HuH-7 (cell line): ENCODE measurements around the gene TGIF2.
"Not testable (repeated sequence)": the region's sequence is repeated elsewhere in the genome, so short reads cannot be mapped to it uniquely, and the experiment has no call there.

Source experiments
- DNase-seq: peaks from one replicate; pipeline ENCODE4 v3.0.0; 2011; ENCODE audit warnings: low spot score

TGIF2 gene

DNA sequence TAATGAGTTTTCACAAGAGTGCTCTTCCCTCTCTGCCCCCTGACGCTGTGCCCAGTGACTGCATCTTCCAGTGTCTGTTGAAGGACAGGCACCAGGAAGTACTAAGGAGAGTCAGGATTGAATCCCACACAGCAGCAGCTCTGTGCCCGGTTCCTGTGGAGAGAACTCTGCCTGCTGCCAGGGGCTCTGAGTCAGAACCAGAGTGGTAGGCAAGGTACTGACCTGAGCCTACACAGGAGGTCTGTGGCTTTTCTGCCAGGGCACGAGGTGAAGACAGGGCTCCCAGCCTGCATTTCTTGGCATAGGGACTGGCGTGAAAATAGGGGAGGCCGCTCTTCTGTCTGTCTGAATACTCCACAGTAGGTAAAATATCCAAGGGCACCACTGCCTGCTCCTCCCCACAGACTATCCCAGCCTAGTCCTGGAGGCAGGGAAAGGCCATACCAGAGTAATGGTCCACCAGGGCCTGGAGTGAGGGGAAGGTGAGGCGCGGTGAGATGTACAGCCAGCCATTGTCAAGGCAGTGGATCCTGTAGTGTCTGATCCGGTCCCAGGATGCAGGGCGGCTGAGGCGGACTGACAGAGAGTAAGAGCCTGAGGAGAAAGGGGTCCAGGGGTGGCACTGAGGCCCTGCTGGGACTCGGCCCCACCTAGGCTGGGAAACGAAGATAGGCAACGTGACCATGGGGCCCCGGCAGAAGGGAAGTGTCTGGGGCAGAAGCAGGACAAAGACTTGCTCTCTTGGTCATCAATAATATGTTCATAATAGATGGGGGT is 41.6 kb downstream of the TGIF2 start:
- no peak for DNase-seq

DNA sequence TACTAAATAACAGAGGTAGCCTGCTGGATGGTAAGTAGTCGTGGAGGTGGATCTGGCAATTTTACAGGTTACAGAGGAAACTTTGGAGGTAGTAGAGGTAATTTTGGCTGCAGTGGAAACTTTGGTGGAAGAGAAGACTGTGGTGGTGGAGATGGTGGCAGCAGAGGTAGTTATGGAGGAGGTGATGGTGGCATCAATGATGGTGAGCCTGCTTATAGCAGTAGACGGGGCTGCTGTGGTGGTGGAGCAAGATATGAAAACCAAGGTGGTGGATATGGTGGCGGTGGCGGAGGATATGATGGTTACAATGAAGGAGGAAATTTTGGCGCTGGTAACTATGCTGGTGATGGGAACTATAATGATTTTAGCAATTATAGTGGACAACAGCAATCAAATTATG is 47.5 kb downstream of the TGIF2 start:
- no peak for DNase-seq

DNA sequence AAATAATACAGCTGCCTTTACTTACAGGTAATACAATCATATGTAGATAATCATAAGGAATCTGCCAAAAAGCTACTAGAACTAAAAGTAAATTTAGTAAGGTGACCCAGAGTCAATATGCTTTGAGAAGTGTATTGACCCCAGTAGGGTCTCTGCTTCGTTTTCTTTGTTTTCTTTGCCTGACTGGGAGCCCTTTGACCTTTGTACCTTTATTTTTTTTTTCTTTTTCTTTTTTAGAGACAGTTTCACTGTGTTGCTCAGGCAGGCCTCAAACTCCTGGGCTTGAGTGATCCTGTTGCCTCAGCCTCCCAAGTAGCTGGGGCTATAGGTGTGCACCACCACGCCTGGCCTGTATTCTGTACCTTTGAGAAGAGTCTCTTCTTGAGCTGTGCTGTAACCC is 50.0 kb downstream of the TGIF2 start:
- DNase-seq, result no peak

DNA sequence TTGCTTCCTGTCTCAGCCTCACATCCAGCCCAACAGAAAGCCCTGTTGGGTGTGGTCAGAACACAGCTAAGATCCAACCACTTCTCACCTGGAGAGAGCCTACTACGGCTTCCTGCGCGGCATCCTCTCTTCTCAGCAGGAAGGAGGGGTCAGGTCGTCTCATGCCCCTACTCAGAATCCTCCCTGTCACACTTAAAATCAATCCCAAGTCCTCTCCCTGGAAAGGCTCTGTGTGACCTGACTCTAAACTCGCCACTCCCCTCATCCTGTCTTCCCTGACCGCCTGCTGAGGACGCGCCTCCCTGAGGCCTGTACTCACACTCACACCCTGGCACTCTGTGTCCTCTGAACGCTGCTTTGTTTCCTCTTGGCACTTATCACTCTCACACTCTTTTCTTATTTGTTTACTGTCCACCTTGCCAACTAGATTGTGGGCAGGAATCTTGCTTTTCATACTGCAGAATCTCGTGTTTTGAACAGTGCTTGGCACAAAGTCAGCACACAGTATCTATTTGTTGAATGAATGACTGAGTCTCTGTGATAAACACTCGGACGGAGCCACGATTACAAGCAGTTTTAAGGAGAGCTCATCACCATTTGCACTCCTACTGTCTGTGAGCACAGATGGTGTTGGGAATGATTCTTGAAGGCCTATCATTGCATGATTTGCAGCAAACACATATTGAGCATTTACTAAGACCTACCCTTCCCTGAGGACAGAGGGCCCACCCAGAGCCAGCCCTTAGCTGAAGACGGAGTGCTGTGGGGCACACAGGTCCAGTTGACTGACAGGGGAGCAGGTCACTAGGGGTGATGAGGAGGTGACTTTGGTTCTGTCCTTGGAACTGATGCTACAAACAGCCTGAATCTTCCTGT is 50.9 kb downstream of the TGIF2 start:
- no peak for DNase-seq

DNA sequence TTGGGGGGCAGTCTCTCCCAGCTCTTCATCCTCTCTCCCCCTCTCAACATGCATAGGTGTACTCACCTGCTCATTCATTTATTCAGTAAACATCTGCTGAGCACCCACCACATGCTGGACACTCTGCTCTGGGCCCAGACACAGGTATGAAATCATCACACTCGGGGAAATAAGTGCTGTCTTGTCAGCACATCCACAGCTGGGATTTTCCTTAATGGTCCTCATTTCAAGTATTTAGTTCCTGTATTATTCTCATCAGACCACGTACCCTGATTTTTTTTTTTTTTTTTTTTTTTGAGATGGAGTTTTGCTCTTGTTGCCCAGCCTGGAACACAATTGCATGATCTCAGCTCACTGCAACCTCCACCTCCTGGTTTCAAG is 51.5 kb downstream of the TGIF2 start:
- DNase-seq, result no peak

DNA sequence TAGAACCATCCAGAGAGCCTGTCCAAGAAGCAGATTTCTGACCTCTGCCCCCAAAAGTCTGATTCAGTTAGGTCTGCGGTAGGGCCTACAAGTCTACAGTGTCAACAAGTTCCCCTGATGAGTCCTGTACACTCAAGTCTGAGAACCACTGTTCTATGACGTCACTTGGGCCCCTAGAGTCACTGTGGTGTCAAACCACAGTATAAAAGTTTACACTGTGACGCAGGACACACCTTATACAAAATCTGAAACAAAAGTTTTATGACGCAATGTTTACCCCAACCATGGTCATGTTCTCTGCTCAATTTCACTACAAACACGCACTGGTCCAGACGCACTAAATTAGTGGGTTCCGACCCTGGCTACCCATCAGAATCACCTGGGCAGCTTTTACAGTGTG is 54.7 kb downstream of the TGIF2 start:
- no peak for DNase-seq

DNA sequence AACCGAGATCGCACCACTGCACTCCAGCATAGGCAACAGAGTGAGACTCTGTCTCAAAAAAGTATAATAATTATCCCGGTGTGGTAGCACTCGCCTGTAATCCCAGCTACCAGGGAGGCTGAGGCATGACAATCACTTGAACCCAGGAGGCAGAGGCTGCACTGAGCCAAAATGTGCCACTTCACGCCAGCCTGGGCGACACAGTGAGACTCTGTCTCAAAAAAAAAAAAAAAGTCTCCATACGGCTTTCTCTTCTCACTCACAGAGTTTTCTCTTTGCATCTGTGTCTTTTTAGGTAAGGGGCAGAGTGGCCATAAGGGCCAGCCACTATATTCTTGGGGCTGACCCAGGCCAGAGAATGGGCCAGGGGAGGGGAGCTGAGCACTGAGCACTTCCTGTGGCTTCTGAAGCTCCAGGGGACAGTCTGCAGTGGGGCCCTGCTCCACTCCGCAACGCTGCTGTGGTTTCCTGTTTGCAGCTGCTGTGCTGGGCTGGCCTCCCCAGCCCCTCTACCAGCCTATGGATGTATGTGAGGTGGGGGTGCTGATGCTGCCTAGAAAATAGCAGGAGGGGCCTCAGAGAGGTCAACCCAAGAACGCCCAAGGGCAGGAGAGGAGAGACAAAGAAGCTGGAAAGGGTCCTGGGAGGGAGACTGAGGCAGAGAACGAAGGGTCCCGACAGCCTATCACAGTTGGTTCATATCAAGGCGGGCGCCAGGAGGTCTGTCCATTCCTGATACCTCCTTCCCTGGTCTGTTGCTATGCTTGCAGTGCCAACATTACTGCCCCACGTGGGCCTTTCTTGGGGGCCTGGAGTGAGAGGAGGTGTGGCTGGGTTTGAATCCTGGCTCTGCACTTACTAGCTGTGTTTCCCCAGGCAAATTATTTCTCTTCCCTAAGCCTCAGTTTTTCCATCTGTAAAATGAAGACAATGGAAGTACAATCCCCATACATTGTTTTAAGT is 56.6 kb downstream of the TGIF2 start:
- DNase-seq, result no peak

DNA sequence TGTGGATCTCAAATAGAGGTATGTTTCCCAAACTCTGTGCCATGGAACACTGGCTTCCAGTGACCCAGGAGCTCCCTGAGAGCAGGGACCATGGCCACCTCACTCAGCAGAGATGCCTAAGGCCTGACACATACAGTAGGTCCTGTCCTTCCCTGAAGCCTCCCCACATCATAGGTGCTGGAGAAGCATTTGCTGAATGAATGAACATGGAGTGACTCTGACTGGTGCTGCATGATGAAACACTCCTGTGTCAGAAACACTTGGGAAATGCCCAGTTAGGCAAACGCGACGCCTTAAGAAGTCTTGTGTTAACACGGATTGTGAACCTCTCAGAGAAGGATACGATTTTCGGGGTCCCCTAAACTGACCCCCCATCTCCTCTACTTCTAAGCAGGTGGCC is 58.2 kb downstream of the TGIF2 start:
- DNase-seq, result no peak

DNA sequence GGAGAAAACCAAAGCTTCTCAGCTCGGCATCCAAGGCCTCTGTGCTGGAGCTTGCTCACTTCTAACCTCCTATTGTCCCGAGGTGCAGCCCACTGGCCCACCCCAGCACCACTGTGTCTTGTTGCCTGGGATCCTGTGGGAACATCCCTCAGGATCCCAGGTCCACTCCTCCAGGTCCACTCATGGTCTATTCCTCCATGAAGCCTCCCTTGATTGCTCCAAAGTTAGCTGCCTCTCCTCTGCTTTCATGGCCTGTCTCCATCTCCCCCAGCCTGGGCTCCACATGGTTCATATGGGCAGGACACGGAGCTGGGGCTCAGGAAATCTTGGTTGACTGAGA is 58.7 kb downstream of the TGIF2 start:
- DNase-seq, result no peak

DNA sequence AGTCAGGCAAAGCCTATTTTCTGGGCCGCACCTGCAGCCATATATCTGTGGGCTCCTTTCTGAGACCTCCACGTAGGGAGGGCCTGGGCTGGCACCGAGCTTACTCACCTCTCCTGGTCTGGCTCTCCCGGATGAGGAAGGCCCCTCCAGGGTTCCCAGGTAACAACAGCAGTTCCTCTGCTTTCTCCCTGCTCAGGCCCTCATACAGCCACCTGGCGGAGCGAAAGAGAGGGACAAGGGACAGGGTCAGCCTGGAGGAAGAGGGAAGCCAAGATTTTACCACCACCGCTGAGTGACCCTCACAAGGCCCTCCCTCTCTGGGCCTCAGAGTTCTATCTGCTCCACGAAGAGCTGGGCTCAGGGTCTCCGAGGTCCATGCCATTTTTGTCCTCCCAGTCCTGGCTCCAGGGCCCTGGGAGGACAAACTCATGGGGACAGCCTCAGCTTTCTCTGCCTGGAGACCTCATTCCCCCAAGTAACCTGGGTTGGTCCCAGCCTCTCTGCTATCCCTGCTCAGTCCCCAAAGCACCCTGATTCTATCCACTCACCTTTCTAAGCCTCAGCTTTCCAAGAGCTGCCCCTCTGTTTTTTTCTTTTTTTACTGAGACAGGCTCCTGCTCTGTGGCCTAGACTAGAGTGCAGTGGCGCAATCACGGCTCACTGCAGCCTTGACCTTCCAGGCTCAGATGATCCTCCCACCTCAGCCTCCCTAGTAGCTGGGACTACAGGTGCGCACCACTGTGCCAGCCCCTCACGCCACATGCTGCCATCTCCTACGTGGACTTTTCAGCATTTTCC is 59.3 kb downstream of the TGIF2 start:
- no peak for DNase-seq

DNA sequence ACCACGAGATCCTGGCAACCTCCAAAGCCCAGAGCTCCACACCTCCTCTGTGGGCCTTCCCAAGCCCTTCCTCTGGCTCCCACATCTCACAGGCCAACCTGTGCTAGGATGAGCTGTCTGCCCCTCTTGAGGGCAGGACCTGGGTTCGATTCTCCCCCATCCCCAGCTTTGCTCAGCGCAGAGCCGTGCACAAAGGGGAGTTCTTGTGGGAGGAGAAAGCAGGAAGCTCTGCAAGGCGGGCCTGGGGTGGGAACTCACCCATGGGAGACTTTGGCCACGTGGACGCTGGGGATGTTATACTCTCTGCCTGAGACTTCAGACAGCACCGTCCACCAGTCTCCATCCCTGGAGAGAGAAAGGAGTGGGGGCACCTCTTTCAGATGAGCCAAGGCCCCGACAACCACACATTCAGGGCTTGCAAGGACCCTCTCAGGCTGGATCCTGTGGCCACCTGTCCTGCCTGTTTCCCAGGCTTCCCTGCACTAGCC is 59.9 kb downstream of the TGIF2 start:
- no peak for DNase-seq

DNA sequence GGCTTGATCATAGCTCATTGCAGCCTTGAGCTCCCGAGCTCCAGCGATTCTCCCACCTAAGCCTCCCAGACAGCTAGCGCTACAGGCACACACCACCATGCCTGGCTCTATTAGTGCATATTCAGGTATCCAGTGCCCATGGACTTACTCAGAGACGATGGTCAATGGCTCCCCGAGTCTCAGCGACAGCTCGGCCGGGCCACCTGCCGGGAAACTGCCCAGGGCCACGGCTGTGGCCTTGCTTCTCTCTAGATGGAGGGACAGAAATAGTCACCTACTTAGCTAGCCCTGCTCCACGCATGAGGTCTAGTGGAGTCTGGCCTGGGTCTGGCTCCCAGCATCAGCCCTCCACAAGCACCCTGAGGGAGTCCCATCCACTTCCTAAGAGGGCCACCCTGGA is 60.9 kb downstream of the TGIF2 start:
- no peak for DNase-seq

DNA sequence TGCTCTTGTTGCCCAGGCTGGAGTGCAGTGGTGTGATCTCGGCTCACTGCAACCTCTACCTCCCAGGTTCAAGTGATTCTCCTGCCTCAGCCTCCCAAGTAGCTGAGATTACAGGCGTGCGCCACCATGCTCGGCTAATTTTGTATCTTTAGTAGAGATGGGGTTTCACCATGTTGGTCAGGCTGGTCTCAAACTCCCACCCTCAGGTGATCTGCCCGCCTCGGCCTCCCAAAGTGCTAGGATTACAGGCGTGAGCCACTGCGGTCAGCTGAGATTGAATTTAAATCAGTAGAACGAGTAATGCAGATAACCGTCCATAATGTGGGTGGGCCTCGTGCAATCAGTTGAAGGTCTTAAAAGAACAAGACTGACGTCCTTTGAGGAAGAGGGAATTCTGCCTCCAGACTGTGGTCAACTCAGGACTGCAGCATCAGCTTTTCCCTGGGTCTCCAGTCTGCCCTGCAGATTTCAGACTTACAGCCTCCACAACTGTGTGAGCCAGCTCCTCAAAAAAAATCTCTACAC is 65.5 kb downstream of the TGIF2 start:
- not testable (repeated sequence) for DNase-seq

DNA sequence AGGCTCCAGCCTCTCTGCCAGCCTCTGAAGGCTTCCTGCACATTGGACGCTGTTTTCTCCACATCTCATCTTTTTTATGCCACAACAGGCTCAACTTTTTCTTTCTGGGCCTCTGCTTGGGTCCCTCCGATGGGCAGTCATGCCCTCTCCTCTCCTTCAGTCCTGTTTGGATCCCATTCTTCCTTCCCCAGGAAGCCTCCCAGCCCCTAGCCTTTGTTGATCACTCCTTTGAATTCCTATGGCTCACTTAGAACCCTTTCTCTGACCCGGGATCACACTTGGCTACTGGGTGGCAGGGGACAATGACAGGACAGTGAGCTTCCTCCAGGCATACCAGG is 68.1 kb downstream of the TGIF2 start:
- no peak for DNase-seq

DNA sequence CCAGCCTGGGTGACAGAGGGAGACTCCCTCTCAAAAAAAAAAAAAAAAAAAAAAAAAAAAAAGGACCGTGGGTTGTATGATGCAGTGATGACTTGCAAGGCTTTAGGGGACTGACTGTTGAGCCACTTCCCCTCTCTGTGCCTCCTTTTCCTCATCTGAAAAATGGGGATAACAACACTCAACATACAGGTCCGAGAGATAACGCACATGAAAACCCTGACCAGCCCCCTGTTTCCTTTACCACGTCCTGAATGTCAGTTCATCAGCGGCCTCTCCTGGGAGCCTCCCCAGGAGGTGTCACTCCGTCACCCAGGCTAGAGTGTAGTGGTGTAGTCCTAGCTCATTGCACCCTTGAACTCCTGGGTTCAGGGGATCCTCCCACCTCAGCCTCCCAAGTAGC is 68.7 kb downstream of the TGIF2 start:
- DNase-seq, result no peak
